WTC11 (cell line): ENCODE measurements around the gene MXRA7.

Experiments used
- ATF3 ChIP-seq: sonication (generic); formaldehyde crosslinking; conservative IDR thresholded peaks from 2 replicates; pipeline ENCODE4 v1.8.1; 2022; ENCODE audit warnings: mild to moderate bottlenecking, missing genetic modification reagents
- CREB1 ChIP-seq: sonication (generic); formaldehyde crosslinking; IDR thresholded peaks from 2 replicates; pipeline ENCODE4 v1.8.0; 2023; ENCODE audit warnings: mild to moderate bottlenecking, missing genetic modification reagents
- CTCF ChIP-seq: fragments of 200-600 bp; IDR thresholded peaks from 2 replicates; pipeline ENCODE4 v1.8.0; 2022; ENCODE audit warnings: antibody characterized with exemption
- GABPB1 ChIP-seq: sonication (generic); formaldehyde crosslinking; IDR thresholded peaks from 2 replicates; pipeline ENCODE4 v1.8.1; 2023; ENCODE audit warnings: mild to moderate bottlenecking, missing genetic modification reagents
- MAX ChIP-seq: sonication (generic); formaldehyde crosslinking; IDR thresholded peaks from 2 replicates; pipeline ENCODE4 v1.8.0; 2022; ENCODE audit warnings: mild to moderate bottlenecking, missing genetic modification reagents
- NR1H2 ChIP-seq: sonication (generic); formaldehyde crosslinking; IDR thresholded peaks from 2 replicates; pipeline ENCODE4 v1.9.0; 2021; ENCODE audit warnings: mild to moderate bottlenecking, moderate library complexity, missing genetic modification reagents
- PRRX2 ChIP-seq: fragments of 250-450 bp; sonication (Bioruptor Pico); IDR thresholded peaks from 2 replicates; pipeline ENCODE4 v1.8.0; 2021; ENCODE audit warnings: mild to moderate bottlenecking
- USF2 ChIP-seq: sonication (generic); formaldehyde crosslinking; IDR thresholded peaks from 2 replicates; pipeline ENCODE4 v1.8.1; 2023; ENCODE audit warnings: mild to moderate bottlenecking, missing genetic modification reagents, moderate library complexity
- ZBTB21 ChIP-seq: sonication (generic); formaldehyde crosslinking; IDR thresholded peaks from 2 replicates; pipeline ENCODE4 v1.8.1; 2023; ENCODE audit warnings: mild to moderate bottlenecking, missing genetic modification reagents, borderline replicate concordance
- ZNF396 ChIP-seq: fragments of 250-450 bp; sonication (Bioruptor Pico); IDR thresholded peaks from 2 replicates; pipeline ENCODE4 v1.8.0; 2021; ENCODE audit warnings: mild to moderate bottlenecking, moderate library complexity, borderline replicate concordance

- TF ChIP-seq CREB1 (no peak), CTCF (no peak), PRRX2 (CRISPR knock-in tag) (no peak), MAX (CRISPR knock-in tag) (no peak), ZNF396 (CRISPR knock-in tag) (no peak), ZBTB21 (no peak), USF2 (CRISPR knock-in tag) (no peak), NR1H2 (CRISPR knock-in tag) (no peak), ATF3 (no peak), GABPB1 (no peak)
Observed at GRCh38 chr17:76738468-76738850, 27.7 kb upstream of the MXRA7 start.
